ENCODE data around the gene DYRK3. TPM values are rescaled to one million over a fixed set of nuclear protein-coding genes. Genes with fewer than 3 reads are reported as not detected.

The DYRK3 gene
- total and polyA plus RNA-seq, 9 of the 15 experiments (the other 6 are each of a cell fraction or from before 2014, with no cell fraction given), result 4.5 to 33.7 (median 25.7) TPM

- TF ChIP-seq E4F1 (CRISPR knock-in tag; IDR thresholded peaks at IDR 0.05; ENCODE audit: borderline replicate concordance) (no peak), NR3C1 (CRISPR knock-in tag; IDR thresholded peaks at IDR 0.05) (no peak), ZNF449 (CRISPR knock-in tag; IDR thresholded peaks at IDR 0.05) (no peak), SRSF9 (IDR thresholded peaks at IDR 0.05; ENCODE audit: borderline replicate concordance, low read depth, low read length) (no peak), ATF3 (IDR thresholded peaks at IDR 0.05) (no peak), ATF3 (CRISPR knock-in tag; conservative IDR thresholded peaks at IDR 0.05) (no peak), ZKSCAN1 (IDR thresholded peaks at IDR 0.05; ENCODE audit: low read depth, low read length) (no peak), MBD2 (IDR thresholded peaks at IDR 0.05; ENCODE audit: borderline replicate concordance, low read depth) (no peak), ETS1 (conservative IDR thresholded peaks at IDR 0.05; ENCODE audit: control insufficient read depth, low read depth, low read length) (no peak), CCAR2 (IDR thresholded peaks at IDR 0.05; ENCODE audit: low read depth, low read length) (no peak), ZNF584 (CRISPR knock-in tag; IDR thresholded peaks at IDR 0.05; ENCODE audit: low read depth) (no peak), MEIS2 (IDR thresholded peaks at IDR 0.05; ENCODE audit: partially characterized antibody) (no peak), CREB1 (IDR thresholded peaks at IDR 0.05) (no peak), CREB1 (CRISPR knock-in tag; IDR thresholded peaks at IDR 0.05) (no peak), GATA2 (CRISPR knock-in tag; IDR thresholded peaks at IDR 0.05) (no peak), THAP7 (CRISPR knock-in tag; IDR thresholded peaks at IDR 0.05) (no peak), TAF9B (IDR thresholded peaks at IDR 0.05; ENCODE audit: partially characterized antibody) (no peak), CREM (IDR thresholded peaks at IDR 0.05; ENCODE audit: low read depth) (no peak), THAP12 (CRISPR knock-in tag; IDR thresholded peaks at IDR 0.05) (no peak)
These were observed 50.6 kb downstream of the DYRK3 start (continued) for GRCh38 chr1:206685769-206686477.
